CD4-positive, alpha-beta T cell treated with Interferon alpha-2 for 1 hour (primary cell): ENCODE data around the gene DNAAF2.
"Not testable (repeated sequence)": the region's sequence is repeated elsewhere in the genome, so short reads cannot be mapped to it uniquely, and the experiment has no call there.

Experiments
- DNase-seq, 2 donors: peaks; one replicate each; pipeline ENCODE4 v3.0.0-alpha.2; 2020 to 2022

Gene DNAAF2, protein sequence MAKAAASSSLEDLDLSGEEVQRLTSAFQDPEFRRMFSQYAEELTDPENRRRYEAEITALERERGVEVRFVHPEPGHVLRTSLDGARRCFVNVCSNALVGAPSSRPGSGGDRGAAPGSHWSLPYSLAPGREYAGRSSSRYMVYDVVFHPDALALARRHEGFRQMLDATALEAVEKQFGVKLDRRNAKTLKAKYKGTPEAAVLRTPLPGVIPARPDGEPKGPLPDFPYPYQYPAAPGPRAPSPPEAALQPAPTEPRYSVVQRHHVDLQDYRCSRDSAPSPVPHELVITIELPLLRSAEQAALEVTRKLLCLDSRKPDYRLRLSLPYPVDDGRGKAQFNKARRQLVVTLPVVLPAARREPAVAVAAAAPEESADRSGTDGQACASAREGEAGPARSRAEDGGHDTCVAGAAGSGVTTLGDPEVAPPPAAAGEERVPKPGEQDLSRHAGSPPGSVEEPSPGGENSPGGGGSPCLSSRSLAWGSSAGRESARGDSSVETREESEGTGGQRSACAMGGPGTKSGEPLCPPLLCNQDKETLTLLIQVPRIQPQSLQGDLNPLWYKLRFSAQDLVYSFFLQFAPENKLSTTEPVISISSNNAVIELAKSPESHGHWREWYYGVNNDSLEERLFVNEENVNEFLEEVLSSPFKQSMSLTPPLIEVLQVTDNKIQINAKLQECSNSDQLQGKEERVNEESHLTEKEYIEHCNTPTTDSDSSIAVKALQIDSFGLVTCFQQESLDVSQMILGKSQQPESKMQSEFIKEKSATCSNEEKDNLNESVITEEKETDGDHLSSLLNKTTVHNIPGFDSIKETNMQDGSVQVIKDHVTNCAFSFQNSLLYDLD

DNA sequence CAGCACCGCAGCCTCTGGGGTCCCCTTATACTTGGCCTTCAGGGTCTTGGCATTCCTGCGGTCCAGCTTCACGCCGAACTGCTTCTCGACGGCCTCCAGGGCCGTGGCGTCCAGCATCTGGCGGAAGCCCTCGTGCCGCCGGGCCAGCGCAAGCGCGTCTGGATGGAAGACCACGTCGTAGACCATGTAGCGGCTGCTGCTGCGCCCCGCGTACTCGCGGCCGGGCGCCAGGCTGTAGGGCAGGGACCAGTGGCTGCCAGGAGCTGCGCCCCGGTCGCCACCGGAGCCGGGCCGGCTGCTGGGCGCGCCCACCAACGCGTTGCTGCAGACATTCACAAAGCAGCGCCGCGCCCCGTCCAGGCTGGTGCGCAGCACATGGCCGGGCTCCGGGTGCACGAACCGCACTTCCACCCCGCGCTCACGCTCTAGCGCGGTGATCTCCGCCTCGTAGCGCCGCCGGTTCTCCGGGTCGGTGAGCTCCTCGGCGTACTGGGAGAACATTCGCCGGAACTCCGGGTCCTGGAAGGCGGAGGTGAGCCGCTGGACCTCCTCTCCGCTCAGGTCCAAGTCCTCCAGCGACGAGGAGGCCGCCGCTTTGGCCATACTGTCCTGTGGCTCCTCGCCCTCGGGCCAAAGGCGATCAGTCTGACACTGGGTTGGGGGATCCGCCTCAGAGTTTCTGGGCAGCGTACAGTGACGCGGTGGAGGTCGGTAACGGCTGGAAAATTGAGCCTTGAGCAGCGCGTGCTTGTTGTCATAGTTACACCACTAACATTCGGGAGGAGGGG, at the start of gene DNAAF2:
DNAAF2 (minus strand) TSS at position 698 of the 788 bp plus-strand sequence; CDS start at position 603, 95 bp downstream.
- DNase-seq: peak; percentile 65 to 78

DNA sequence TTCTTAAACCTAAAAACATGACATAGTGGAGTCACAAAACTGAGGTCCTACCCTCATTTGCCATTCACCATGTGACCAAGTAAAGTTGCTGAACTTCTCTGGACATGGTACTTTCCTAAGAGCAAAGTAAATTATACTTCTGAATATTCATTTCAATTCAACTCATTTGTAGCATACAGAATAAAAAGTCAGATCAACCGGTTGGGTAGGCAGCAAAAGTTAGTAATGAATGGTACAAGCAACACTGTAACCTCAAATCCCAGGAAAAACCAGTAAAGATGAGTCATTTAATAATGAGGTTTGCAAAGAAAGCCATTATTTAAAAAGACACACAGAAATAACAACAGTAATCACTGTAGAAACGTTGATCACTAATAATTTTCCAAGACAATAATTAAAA, 44.2 kb upstream of the DNAAF2 start:
- no peak for DNase-seq

DNA sequence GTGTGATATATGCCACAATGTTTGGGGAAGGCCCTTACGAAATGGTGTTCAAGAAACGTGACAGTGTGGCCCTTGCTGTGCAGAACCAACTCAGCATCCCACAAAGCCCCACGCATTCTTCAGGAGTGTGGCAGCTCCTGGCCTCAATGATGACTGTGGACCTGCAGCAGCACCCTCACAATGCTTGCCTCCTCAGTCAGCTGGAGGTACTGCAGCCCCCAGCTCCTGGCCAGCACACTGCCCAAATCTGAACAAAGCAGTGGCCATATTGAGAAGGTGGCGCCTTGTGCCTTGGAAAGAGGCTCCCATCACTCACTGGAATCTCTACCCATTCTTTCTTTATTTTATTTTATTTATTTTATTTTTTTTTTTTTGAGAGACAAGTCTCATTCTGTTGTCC, 42.6 kb upstream of the DNAAF2 start:
- DNase-seq: no peak

DNA sequence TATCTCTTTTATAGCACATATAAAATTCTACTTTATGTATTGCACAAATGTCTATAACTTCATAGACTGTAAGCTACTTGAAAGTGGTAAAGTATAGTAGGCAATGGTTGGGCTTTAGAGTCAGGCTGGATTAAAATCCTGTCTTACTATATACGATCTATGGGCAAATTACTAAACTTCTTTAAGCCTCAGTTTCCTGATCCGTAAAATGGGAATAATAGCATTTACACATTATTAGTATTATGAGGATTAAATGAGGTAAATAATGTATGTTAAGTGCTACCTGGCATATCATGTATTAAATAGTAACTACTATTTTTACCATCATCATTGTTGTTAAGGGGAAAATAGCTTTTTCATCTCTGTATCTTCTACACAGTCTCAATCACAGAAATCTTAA, 38.5 kb upstream of the DNAAF2 start:
- no peak for DNase-seq

DNA sequence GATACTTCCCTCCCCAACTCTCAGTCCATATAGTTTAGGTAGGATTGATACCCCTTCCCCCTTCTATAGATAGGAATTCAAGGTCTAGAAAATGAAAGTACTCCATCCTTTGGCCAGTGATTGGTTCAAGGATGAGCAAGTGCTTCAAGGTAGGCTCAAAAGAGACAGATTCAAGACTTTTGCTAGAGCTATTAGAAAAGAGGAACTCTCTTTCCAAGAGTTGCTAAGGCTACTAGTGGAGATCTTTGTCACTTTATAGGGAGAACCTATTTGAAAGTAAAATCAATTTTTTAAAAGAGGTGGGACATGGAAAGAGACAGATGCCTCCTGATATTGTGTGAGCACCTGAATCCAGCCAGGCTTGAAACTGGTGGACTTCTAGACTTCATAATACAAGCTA, 35.4 kb upstream of the DNAAF2 start:
- DNase-seq: no peak

DNA sequence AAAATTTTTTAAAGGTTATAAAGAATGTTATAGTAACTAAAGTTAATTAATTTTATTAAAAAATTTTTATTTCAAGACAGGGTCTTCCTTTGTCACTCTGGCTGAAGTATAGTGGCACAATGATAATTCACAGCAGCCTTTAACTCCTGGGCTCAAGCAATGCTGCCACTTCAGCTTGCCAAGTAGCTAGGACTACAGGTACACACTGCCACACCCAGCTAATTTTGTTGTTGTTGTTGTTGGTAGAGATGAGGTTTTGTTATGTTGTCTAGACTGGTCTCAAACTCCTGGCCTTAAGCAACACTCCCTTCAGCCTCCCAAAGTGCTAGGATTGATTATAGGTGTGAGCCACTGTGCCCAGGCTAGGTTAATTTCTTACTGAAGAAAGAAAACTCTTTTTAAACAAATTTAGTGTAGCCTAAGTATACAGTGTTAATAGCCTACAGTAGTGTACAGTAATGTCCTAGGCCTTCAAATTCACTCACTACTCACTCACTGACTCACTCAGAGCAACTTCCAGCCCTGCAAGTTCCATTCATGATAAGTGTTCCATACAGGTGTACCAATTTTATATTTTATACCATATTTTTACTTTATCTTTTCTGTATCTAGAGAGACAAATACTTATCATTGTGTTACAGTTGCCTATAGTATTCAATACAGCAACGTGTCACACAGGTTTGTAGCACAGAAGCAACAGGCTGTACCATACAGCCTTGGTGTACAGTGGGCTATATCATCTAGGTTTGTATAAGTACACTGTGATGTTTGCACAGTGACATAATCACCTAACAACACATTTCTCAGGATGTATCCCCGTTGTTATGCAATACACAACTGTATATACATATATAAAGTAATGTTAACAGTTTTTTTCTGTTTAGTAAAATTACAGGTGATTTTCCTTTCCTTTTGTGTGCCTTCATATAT, 24.7 kb upstream of the DNAAF2 start:
- no peak for DNase-seq

DNA sequence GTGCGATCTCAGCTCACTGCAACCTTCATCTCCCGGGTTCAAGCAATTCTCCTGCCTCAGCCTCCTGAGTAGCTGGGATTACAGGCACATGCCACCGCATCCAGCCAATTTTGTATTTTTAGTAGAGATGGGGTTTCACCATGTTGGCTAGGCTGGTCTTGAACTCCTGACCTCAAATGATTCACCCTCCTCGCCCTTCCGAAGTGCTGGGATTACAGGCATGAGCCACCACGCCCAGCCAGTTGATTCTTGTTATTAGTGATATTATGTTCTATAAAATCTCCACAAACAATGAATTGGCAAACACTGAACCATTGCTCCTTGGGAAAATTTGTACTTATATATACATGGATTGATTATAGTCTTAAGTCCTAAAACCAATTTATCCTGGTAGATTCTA, 22.5 kb upstream of the DNAAF2 start:
- DNase-seq: not testable (repeated sequence)

DNA sequence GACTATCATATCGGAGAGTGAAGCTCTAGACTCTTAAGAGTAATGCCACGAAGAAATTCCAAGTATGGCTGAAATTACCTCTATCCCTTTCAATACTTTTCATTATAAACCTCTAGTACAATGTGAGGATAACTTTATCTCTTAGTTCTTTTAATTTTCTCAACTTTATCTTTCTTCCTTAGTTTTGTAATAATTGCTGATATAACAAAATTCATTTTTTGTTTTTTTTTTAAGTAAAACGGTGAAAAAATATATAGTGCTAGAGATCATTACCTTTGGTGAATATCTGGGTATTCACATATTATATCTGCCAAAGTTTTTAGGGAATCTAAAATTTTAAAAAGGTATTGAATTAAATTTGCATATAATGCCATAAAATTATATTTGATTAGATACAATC, 19.5 kb upstream of the DNAAF2 start:
- no peak for DNase-seq

DNA sequence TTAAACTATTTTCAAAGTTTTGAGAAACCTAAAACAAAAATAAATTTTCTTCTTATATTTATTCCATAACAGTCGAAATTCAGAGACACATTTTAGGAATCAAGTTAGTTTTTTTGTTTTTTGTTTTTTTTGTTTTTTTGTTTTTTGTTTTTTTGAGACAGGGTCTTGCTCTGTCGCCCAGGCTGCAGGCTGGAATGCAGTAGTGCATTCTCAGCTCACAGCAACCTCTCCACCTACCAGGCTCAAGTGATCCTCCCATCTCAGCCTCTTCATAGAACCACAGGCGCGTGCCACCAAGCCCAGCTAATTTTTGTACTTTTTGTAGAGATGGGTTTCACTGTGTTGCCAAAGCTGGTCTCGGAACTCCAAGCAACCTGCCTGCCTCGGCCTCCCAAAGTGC, 18.5 kb upstream of the DNAAF2 start:
- DNase-seq: no peak

DNA sequence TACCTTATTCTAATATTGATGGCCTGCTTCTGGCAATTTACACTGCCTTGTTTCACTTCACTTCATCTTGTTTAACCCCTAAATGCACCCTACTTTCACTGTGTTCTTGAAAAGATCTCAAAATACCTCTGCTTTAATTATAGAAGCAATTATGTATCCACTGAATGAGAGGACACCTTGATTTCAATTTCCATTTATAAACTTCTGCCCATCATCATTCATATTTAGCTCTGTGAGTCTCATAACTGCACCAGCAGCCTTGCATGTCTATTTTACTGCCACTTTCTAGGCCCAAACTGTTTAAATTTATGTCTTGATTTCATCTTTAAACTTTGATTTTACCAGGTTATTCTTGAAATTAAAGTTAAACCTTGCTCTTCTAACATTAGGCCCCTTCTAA, 7.1 kb upstream of the DNAAF2 start:
- DNase-seq: no peak

DNA sequence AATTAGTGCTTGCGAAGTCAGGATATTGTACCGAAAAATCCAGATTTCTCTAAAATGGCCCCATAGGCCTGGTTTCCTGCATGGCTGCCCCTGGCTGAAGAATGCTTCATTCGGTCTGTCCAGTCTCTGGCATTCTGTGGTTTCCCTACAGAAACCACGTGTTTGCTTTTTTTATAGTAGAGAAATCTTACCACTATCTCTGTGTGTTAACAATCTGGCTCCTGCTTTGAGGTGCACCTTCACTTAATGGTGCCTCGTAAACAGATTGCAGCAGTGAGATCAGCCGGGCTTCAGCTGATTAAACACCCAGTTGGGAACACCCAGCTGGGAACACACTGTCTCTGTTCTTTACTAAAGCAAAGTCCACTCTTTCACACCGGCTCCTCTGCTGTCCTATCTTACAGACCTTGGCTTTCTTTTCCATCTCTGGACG, 6.7 kb upstream of the DNAAF2 start:
- DNase-seq: no peak

DNA sequence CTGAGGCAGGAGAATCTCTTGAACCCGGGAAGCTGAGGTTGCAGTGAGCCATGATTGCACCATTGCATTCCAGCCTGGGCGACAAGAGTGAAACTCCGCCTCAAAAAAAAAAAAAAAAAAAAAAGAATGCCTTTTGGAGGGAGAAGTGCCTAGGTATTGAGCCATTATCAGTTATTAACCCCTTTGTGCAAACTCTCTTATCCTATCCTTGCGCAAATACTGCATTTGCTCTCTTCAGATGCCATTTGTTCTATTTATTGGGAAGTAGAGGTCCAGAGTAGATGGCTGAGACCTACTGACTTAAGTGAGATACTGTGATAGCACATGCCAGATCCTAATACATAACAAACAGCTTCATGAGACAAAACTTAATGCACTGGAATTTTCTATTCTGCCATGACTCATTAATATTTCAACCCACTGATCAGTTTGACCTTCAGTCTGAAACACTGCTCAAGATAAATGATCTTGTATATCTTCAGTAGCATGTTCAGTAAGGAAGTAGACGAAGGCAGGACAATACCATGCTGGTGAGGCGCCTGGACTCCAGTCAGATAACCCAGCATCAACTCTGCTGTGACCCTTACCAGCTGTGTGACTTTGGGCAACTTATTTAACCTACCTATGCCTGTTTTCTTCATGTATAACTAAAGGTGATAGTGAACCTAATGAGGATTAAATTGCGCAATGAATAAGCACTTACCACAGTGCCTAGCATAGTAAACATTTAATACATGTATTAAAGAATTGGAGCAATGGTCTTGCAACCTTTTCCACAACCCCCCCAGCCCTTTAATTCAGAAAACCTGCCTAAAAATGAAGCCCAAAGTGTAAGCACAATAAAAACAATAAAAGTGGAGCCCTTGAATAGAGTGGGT, 5.7 kb upstream of the DNAAF2 start:
- no peak for DNase-seq

DNA sequence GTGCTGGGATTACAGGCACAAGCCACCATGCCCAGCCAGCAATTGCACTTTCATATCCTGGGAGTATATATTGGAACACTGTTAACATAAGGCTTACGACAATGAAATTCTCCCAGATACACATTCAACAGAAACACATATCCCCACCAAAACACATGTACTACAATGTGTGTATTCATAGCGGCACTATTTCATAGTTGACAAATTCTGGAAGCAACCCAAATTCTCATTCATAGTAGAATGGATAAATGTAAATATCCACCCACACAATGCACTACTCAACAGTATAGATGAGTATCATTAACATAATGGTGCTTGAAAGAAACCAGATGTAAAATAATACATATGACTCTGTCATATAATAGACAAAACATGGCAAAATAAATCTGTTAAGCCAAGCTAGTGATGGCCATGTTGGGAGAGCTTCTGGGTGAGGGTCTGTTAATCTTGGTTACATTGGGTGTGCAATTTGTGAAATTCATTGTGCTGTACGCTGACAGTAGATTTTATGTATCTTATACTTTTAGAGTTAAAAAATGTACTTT, 2.6 kb upstream of the DNAAF2 start:
- no peak for DNase-seq

DNA sequence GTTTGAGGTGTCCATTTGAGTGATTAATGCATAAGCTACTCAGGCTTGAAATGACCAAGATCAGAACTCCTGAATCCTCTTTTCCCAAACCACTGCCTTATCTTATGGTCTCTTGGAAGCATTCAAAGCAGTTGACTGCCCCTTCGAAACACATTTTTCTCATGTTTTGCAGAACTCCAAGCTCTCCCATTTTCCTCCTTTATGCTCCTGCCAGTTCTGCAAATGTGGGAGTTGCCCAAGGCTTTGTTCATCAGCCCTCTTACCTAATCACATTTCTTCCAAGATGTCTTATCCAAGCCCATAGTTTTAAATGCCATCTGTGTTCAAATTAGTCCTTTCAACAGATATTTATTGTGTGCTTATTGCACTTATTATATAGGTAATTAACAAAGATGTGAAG, 1.8 kb upstream of the DNAAF2 start:
- DNase-seq: no peak

DNA sequence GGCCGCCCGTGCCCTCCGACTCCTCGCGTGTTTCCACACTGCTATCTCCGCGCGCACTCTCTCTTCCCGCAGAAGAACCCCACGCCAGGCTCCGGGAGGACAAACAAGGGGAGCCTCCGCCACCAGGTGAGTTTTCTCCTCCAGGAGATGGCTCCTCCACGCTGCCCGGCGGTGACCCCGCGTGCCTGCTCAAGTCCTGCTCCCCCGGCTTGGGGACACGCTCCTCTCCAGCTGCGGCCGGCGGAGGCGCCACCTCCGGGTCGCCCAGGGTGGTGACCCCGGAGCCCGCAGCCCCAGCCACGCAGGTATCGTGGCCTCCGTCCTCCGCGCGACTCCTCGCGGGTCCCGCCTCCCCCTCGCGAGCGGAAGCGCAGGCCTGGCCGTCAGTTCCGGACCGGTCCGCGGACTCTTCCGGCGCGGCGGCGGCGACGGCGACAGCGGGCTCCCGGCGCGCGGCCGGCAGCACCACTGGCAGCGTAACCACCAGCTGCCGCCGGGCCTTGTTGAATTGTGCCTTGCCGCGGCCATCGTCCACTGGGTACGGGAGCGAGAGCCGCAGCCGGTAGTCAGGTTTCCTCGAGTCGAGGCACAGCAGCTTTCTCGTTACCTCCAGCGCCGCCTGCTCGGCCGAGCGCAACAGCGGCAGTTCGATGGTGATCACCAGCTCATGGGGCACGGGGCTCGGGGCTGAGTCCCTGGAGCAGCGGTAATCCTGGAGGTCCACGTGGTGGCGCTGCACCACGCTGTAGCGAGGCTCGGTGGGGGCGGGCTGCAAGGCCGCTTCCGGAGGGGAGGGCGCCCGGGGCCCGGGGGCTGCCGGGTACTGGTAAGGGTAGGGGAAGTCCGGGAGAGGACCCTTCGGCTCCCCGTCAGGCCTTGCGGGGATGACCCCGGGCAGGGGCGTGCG, 1.2 kb downstream of the DNAAF2 start:
- peak; percentile 94 to 95 for DNase-seq

DNA sequence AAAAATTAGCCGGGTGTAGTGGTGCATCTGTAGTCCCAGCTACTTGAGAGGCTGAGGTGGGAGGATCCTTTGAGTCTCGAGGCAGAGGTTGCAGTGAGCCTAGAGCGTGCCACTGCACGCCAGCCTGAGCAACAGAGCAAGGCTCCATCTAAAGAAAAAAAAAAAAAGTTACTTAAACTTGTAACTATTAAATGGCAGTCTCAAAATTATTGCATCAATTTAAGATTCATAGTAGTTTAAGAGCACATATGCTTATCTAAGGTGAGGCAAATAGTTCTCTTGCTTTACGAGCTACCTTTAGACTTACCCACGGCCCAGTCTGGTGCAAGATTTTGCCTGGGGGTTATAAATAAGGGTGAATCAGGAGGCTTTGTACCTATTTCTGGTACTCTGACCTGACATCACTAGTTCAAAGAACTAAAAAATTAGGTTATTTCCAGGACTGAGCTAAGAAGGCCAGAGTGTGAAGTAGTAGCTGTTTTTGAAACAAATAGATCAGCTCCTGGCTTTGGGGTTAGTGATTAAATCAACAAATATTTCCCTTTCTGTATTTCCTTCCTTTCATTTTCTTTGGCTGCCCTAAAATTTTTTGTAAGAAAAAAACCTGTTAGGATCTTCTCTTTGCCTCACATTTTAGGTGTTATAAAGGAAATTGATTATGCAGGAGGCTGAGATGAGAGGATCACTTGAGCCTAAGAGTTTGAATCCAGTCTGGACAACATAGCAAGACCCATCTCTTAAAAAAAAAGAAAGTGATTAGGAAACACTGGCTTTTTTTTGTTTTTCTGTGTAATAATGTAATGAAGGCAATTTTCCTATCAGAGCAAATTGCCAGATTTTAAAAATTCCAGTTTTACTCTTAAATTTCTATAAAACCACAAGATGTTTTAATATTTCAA, 10.9 kb downstream of the DNAAF2 start:
- peak in 1 of 2 donors; percentile 72 for DNase-seq

DNA sequence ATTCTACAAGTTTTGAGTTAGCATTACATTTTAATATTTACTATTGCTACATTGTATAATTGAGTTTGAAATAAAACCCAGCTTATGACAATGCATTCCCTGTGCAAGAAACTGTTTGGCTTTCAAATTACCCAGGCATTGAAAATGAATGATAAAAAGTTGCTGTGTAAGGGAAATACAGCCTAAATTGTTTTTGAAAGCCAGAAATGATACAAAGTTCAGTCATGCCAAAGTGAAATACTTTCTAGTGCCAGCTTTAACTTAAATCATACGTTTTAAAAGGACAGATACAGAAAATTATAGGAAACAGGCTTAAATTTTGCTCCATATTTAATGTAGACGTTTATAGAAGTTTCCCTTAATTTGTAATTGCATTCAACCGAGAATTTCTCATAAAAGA, 11.7 kb downstream of the DNAAF2 start:
- no peak for DNase-seq

DNA sequence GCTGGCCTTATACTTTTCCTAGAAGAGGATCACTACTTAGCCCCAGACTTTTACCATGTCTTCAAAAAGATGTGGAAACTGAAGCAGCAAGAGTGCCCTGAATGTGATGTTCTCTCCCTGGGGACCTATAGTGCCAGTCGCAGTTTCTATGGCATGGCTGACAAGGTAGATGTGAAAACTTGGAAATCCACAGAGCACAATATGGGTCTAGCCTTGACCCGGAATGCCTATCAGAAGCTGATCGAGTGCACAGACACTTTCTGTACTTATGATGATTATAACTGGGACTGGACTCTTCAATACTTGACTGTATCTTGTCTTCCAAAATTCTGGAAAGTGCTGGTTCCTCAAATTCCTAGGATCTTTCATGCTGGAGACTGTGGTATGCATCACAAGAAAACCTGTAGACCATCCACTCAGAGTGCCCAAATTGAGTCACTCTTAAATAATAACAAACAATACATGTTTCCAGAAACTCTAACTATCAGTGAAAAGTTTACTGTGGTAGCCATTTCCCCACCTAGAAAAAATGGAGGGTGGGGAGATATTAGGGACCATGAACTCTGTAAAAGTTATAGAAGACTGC, 12.9 kb downstream of the DNAAF2 start:
- no peak for DNase-seq
